ENCODE measurements around the gene IGFALS.
"Not testable (repeated sequence)": the region's sequence is repeated elsewhere in the genome, so short reads cannot be mapped to it uniquely, and the experiment has no call there.

IGFALS gene

GRCh38 chr16:1817716-1818115 is 24.2 kb upstream of the IGFALS start:
- no peak for DNase-seq

DNA sequence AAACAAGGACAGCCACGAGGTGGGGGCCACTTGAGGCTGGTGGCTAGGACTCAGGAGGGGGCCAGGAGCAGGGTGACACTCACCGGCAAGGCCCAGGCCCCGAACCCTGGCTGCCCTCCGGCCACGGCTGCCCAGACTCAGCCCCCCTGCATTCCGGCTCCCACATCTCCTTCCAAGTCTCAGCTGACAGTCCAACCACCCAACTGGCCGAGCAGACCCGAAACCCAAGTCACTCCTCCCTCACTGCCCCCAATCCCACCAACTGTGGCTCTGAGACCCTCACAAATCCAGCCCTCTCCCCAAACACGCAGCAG is 23.7 kb upstream of the IGFALS start:
- DNase-seq: no peak

GRCh38 chr16:1816396-1817275 is 23.1 kb upstream of the IGFALS start:
- DNase-seq: no peak

- no peak for DNase-seq
These were observed 22.0 kb upstream of the IGFALS start for GRCh38 chr16:1815461-1815860.

DNA sequence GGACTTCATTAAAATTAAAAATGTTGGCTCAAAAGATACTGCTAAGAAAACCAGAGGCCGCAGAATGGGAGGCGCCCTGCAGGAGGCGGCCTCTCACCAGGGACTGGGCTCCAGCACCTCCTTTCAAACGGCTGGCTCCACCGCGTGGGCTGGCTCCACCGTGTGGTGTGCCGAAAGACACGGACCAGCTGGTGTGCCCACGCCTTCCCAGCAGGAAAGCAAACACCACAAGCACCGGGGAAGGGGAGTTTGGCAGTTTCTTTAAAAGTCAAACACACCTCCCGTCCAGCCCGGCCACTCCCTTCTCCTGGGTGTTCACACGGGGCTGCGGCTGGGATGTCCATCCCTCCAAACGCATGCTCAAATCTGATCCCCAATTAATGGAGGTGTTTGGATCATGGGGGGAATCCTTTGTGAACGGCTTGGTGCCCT is 19.2 kb upstream of the IGFALS start:
- peak; percentile 78 for DNase-seq

GRCh38 chr16:1810536-1810935 is 17.0 kb upstream of the IGFALS start:
- DNase-seq: no peak

DNA sequence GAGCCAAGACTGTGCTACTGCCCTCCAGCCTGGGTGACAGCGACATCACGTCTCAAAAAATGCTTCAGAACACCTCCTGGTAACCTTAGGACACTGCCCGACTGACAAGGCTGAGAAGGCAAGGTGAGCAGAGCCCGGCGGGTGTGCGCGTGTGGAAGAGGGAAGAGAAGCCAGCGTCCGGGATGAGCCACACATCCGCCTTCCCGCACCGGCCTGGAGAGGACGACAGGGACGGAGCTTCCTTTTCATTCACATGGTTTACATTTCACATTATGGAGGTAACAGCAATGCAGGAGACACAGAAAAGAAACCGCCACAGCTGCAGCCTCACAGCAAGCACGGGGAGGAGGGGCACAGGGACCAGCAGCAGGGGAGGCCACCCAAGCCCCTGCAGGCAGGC is 16.6 kb upstream of the IGFALS start:
- no peak for DNase-seq

DNA sequence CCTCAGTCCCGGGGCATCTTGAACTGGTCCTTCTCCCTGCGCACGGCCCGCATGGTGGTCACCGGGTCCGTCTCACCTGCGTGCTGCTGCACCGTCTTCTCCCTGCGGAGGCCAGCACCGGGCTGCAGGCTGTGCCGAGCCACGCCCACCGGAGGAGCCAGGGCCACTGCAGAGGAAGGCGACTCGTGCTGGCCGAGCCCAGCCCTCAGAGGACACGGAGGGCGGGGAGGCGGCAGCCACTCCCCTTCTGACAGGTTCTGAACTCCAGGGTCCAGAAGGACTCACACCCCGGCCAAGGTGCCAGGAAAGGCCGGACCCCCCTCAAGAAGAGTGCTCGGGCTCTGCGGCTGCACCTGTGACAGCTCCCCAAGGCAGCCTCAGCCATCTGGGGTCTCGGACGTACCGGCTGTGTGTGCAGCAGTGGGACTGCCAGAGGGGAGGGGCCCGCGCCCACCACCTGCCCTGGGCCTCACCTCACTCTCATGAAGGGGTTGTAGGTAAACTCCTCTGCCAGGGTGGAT is 15.8 kb upstream of the IGFALS start:
- no peak for DNase-seq

DNA sequence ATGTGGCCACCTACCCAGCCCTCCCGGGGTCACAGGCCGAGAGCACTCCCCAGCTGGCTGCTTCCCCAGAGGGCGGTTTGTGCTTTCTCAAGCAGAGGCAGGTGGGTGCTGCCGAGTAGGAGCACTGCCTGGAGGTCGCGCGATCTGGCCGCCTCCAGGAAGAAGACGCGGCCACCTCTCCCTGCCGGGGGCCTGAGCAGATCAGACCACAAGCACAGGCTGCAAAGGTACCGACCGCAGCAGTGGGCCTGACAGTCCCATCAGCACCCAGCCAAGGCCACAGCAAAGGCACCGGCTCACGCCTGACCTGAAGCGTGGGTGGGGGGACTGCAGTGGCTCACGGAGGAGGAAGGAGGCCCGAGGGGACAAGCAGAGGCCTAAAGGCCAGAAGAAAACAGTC is 15.2 kb upstream of the IGFALS start:
- no peak for DNase-seq

DNA sequence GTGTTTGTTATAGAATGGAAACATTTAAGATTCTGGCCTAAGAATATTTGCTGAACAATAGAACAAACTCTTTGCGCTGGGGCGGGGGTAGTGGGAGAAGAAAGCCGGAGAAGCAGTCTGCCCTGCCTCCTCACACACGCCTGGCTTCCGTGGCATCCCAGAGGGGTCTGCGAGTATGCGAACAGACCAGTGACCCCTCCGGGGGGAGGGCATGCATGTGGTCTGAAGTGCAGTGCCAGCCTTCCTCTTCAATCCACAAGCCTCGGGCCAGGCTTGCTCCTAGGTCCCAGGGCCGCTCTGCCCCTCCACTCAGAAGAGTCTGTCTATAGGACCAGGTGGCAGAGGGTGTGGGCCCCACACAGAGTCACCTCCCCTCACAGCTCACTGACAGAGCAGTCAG is 14.1 kb upstream of the IGFALS start:
- no peak for DNase-seq

GRCh38 chr16:1800701-1801100 is 7.2 kb upstream of the IGFALS start:
- DNase-seq: no peak

DNA sequence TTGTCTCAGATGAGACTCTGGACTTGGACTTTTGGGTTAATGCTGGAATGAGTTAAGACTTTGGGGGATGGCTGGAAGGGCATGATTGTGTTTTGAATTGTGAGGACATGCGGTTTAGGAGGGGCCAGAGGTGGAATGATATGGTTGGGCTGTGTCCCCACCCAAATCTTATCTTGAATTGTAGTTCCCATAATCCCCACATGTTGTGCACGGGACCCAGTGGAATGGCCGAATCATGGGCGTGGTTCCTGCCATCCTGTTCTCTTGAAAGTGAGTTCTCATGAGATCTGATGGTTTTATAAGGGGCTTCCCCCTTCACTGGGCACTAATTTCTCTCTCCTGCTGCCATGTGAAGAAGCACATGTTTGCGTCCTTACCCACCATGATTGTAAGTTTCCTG is 5.8 kb upstream of the IGFALS start:
- DNase-seq: not testable (repeated sequence)

GRCh38 chr16:1794908-1795666 is 1.6 kb upstream of the IGFALS start:
- no peak for DNase-seq

DNA sequence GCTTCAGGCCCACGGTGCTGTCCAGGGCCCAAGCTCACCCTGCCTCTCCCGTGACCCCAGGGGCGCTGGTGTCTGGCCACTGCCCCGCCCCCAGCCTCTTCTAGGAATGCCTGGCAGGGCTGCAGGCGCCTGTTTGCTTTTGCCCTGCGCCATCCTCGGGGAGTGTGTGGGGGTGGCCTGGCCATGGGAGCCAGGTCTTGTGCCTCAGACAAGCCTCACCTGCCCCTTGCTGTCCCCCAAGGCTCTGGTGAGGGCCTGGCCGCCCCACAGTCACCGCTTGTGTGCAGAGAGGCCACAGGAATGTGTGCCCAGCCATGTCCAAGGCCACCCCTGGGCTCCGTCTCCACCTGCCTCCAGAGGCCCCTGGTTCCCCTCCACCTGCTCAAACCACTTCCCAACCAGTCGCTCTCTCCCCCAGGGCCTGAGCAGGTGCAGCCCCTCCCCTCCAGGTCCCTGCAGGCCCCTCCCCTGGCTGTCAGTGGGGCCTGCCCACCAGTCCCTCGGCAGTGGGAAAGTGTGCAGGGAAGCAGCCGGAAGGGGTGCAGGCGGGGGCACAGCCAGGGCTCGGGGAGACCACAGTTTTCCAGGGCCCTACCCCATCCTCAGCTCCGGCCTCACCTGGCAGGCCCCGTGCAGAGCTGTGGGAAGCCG is 841 bp upstream of the IGFALS start:
- no peak for DNase-seq

GRCh38 chr16:1792836-1793577 is 498 bp downstream of the IGFALS start:
- DNase-seq: no peak

GRCh38 chr16:1791943-1792812 is 1.3 kb downstream of the IGFALS start:
- no peak for DNase-seq

DNA sequence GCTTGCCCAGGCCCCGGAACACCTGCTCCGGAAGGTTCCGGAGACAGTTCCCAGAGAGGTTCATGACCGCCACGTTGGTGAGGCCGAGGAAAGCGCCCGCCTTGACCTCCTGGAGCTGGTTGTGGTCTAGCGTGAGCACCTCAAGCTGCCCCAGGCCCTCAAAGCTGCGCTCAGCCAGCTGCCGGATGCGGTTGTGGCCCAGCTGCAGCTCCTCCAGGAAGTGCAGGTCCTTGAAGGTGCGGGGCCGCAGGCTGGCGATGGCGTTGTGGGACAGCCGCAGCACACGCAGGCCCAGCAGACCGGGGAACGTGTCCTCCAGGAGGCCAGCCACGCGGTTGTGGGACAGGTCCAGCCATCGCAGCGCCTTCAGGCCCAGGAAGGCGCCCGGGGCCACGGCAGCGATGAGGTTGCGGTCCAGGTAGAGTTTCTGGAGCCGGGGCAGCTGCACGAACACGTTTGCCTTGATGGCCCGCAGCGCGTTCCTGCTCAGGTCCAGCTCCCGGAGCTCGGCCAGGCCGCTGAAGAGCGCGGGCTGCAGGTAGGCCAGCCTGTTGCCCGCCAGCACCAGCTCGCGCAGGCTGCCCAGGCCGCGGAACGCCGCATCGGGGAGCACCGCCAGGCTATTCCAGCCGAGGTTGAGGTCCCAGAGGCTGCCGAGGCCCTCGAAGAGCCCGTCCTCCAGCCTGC is 2.1 kb downstream of the IGFALS start:
- DNase-seq: no peak

- no peak for DNase-seq
These were observed 2.8 kb downstream of the IGFALS start for GRCh38 chr16:1790611-1791255.

DNA sequence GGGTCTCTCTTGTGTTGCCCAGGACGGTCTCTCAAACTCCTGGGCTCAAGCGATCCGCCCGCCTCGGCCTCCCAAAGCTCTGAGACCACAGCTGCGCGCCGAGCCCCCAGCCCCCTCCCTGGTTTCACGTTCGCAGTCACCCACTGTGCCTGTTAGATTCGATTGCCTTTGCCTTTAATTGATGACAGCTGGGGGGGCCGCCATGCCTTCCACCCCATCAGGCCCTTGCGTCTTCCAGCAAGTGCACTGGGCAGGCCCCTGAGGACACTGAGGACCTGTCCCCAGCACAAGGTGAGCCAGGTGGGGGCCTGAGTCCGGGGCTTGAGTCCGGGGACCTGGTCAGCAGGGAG is 3.3 kb downstream of the IGFALS start:
- DNase-seq: no peak

DNA sequence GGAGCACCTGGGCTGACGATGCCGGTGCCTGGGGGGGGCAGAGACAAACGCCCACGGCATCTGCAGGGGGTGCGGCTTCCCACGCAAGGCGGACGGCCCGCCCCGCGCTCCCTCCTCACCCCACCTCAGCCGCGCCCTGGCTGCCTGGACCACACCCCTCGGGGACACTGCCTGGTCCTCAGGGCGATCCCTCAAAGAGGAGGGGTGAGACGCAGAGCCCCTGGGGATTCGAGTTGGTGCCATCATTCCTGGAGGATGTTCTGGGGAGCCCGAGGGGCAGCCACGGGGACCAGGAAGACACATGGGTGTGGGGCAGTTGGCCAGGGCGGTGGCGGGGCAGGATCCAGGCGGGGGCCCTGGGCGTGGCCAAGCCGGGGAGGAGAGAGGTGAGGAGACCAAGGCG is 3.9 kb downstream of the IGFALS start:
- DNase-seq: no peak

- no peak for DNase-seq
These were observed 4.8 kb downstream of the IGFALS start for GRCh38 chr16:1788708-1789100.

Measured in NCI-H2171 treated with DMSO at 0.1 percent for 48 hours (cell line).